ENCODE data around the gene METTL25. TPM values are rescaled to one million over a fixed set of nuclear protein-coding genes. Genes with fewer than 3 reads are reported as not detected.

METTL25 gene
- total RNA-seq, 2 donors from 2014 or later, result 9.7 to 26.5 TPM

GRCh38 chr12:82400819-82401218 lies 42.5 kb downstream of the METTL25 start:
- Histone ChIP-seq H3K4me3 (no peak overlapping the region), H3K4me1 (ENCODE audit: control insufficient read depth in 1 of 2, low read depth in 2 of 2) (no peaks in the 10 kb centered on the region), H3K27ac (no peak overlapping the region), H3K27me3 (replicated peaks; ENCODE audit: insufficient read depth) (no peaks in the 10 kb centered on the region), H3K9me3 (no peaks in the 10 kb centered on the region), H3K36me3 (no peaks in the 10 kb centered on the region)
- DNase-seq (ENCODE audit: low spot score) (no peak), ATAC-seq (ENCODE audit: insufficient number of reproducible peaks, low FRiP score, low read depth) (no peak)
- TF ChIP-seq CTCF (IDR thresholded peaks at IDR 0.05), result no peak

GRCh38 chr12:82406651-82407050 lies 48.3 kb downstream of the METTL25 start:
- H3K9me3 ChIP-seq, result no peaks in the 10 kb centered on the region
- H3K27me3 ChIP-seq (replicated peaks; ENCODE audit: insufficient read depth), result no peaks in the 10 kb centered on the region
- no peaks in the 10 kb centered on the region for H3K36me3 ChIP-seq
- peaks cover 0 to 25% of the 10 kb centered on the region in 2 donors for H3K4me1 ChIP-seq (ENCODE audit: control insufficient read depth in 1 of 2, low read depth in 2 of 2)
- DNase-seq (ENCODE audit: low spot score) (no peak), ATAC-seq (ENCODE audit: insufficient number of reproducible peaks, low FRiP score, low read depth) (no peak)
- H3K4me3 ChIP-seq, result no peak overlapping the region
- H3K27ac ChIP-seq, result peak overlapping the region in 1 of 2 donors; percentile 40
- TF ChIP-seq CTCF (IDR thresholded peaks at IDR 0.05), result no peak

- DNase-seq (ENCODE audit: low spot score), result no peak
- no peaks in the 10 kb centered on the region for H3K9me3 ChIP-seq
- peak; percentile 19 for ATAC-seq (ENCODE audit: insufficient number of reproducible peaks, low FRiP score, low read depth)
- no peak for TF ChIP-seq CTCF (IDR thresholded peaks at IDR 0.05)
- no peaks in the 10 kb centered on the region for H3K27me3 ChIP-seq (replicated peaks; ENCODE audit: insufficient read depth)
- peak overlapping the region; percentile 40 to 55 for H3K27ac ChIP-seq
- peak overlapping the region; percentile 49 for H3K4me3 ChIP-seq
- no peaks in the 10 kb centered on the region for H3K36me3 ChIP-seq
- H3K4me1 ChIP-seq (ENCODE audit: control insufficient read depth in 1 of 2, low read depth in 2 of 2), result peaks cover 0 to 25% of the 10 kb centered on the region in 2 donors
Measured at GRCh38 chr12:82407481-82407880, 49.2 kb downstream of the METTL25 start.

GRCh38 chr12:82408844-82409243 lies 50.5 kb downstream of the METTL25 start:
- ATAC-seq (ENCODE audit: insufficient number of reproducible peaks, low FRiP score, low read depth), result no peak

GRCh38 chr12:82411546-82412230 lies 53.4 kb downstream of the METTL25 start:
- Histone ChIP-seq H3K36me3 (no peaks in the 10 kb centered on the region), H3K27me3 (replicated peaks; ENCODE audit: insufficient read depth) (no peaks in the 10 kb centered on the region), H3K4me3 (no peak overlapping the region), H3K4me1 (ENCODE audit: control insufficient read depth in 1 of 2, low read depth in 2 of 2) (peaks cover 0 to 22% of the 10 kb centered on the region in 2 donors), H3K27ac (no peak overlapping the region), H3K9me3 (no peaks in the 10 kb centered on the region)
- TF ChIP-seq CTCF (IDR thresholded peaks at IDR 0.05), result no peak
- ATAC-seq (ENCODE audit: insufficient number of reproducible peaks, low FRiP score, low read depth) (no peak), DNase-seq (ENCODE audit: low spot score) (no peak)

More at GRCh38 chr12:82408844-82409243, 50.5 kb downstream of the METTL25 start:
- Histone ChIP-seq H3K9me3 (no peaks in the 10 kb centered on the region), H3K27ac (no peak overlapping the region), H3K27me3 (replicated peaks; ENCODE audit: insufficient read depth) (no peaks in the 10 kb centered on the region), H3K4me1 (ENCODE audit: control insufficient read depth in 1 of 2, low read depth in 2 of 2) (peaks cover 0 to 25% of the 10 kb centered on the region in 2 donors), H3K36me3 (no peaks in the 10 kb centered on the region), H3K4me3 (no peak overlapping the region)
- TF ChIP-seq CTCF (IDR thresholded peaks at IDR 0.05), result no peak
- no peak for DNase-seq (ENCODE audit: low spot score)

All from thoracic aorta (tissue), 2 donors.